GM12878 (cell line): ENCODE measurements around the gene TACR1. TPM values are rescaled to one million over a fixed set of nuclear protein-coding genes. Genes with fewer than 3 reads are reported as not detected.

ENCODE experiments used
- ATAC-seq: fragments of 200-7000 bp; cut with Tn5 transposase; 3 replicates; pipeline ENCODE4 v1.9.1; 2020; ENCODE audit warnings: mild to moderate bottlenecking, moderate library complexity
- BruUV-seq: library from RNA; stranded (reverse); fragments of 400-500 nt; replicated peaks from 2 replicates; lab custom pipeline; 2021; lab: Mats Ljungman, UMichigan
- CTCF ChIA-PET: fragments of 300-600 bp; sonication (Branson Sonifier 250); formaldehyde crosslinking; extraction: SDS; loops from one replicate; lab custom pipeline; 2021; ENCODE audit warnings: inconsistent platforms; lab: Yijun Ruan, JAX
- POLR2A ChIA-PET: fragments of 350-600 bp; formaldehyde crosslinking; extraction: SDS; loops from one replicate; lab custom pipeline; 2021; ENCODE audit warnings: inconsistent platforms; lab: Charles Lee
- RAD21 ChIA-PET: fragments of 300-600 bp; sonication (Branson Sonifier 250); formaldehyde crosslinking; loops from one replicate; lab custom pipeline; 2023; ENCODE audit warnings: antibody characterized with exemption; ENCODE audit not compliant: unreplicated experiment; lab: Charles Lee
- SMC1A ChIA-PET: fragments of 300-600 bp; sonication (Branson Sonifier 250); formaldehyde crosslinking; loops from one replicate; lab custom pipeline; 2023; ENCODE audit not compliant: unreplicated experiment, uncharacterized antibody; lab: Charles Lee
- DNase-seq: peaks from one replicate; pipeline ENCODE4 v3.0.0-alpha.2; 2011; ENCODE audit warnings: low read depth, low spot score
- FAIRE-seq: peaks from 3 replicates; lab custom pipeline; 2011; peaks lifted over from hg19 to GRCh38; lab: Jason Lieb, UNC
- H2AFZ ChIP-seq: 2 replicates; pipeline ENCODE4 v1.6.0; 2011; ENCODE audit warnings: low read depth, low read length, control low read depth; ENCODE audit not compliant: control insufficient read depth
- H3K27ac ChIP-seq: 2 replicates; pipeline ENCODE4 v1.5.1; 2011; ENCODE audit warnings: control low read depth; ENCODE audit not compliant: control insufficient read depth, insufficient read depth
- H3K27me3 ChIP-seq, 2 experiments: replicated peaks in 1 of 2; 2 replicates each; pipeline versions ENCODE4 v1.6.0 to v1.6.1; 2011; ENCODE audit warnings: low read length in 1 of 2; ENCODE audit not compliant: control insufficient read depth in 2 of 2, insufficient read depth in 2 of 2
- H3K36me3 ChIP-seq, 2 experiments: 2 replicates each; pipeline ENCODE4 v1.5.1; 2011; ENCODE audit warnings: low read length in 1 of 2; ENCODE audit not compliant: control insufficient read depth in 2 of 2, insufficient read depth in 2 of 2
- H3K4me1 ChIP-seq: 2 replicates; pipeline ENCODE4 v1.6.1; 2011; ENCODE audit warnings: mild to moderate bottlenecking, low read length, moderate library complexity, mixed read lengths; ENCODE audit not compliant: control insufficient read depth, insufficient read depth
- H3K4me2 ChIP-seq: 2 replicates; pipeline ENCODE4 v1.6.0; 2011; ENCODE audit warnings: control low read depth; ENCODE audit not compliant: control insufficient read depth, insufficient read depth
- H3K4me3 ChIP-seq: fragments of 200-600 bp; sonication (generic); 2 replicates; pipeline ENCODE4 v1.5.1; 2016
- H3K79me2 ChIP-seq: 2 replicates; pipeline ENCODE4 v1.6.0; 2011; ENCODE audit warnings: low read length; ENCODE audit not compliant: control insufficient read depth, insufficient read depth
- H3K9ac ChIP-seq: 2 replicates; pipeline ENCODE4 v1.8.0; 2011; ENCODE audit warnings: low read length, control low read depth, mixed read lengths; ENCODE audit not compliant: control insufficient read depth, insufficient read depth
- H3K9me3 ChIP-seq: replicated peaks from 3 replicates; pipeline ENCODE4 v1.5.1; 2011; ENCODE audit warnings: mild to moderate bottlenecking, low read length; ENCODE audit not compliant: control insufficient read depth, insufficient read depth
- H4K20me1 ChIP-seq: 2 replicates; pipeline ENCODE4 v1.6.0; 2011; ENCODE audit not compliant: control insufficient read depth, insufficient read depth
- ATF7 ChIP-seq: fragments of 450-650 bp; IDR thresholded peaks from 2 replicates; pipeline ENCODE4 v1.6.1; 2016; ENCODE audit warnings: low read depth, mild to moderate bottlenecking
- CHD2 ChIP-seq: IDR thresholded peaks from 2 replicates; pipeline ENCODE4 v1.6.1; 2011; ENCODE audit warnings: low read depth, low read length, improper control_type of control experiment, borderline replicate concordance
- CREM ChIP-seq: IDR thresholded peaks from 2 replicates; pipeline ENCODE4 v1.6.1; 2014; ENCODE audit warnings: antibody characterized with exemption, low read depth
- EED ChIP-seq: sonication (generic); IDR thresholded peaks from 2 replicates; pipeline ENCODE4 v1.6.1; 2016; ENCODE audit warnings: antibody characterized with exemption, low read depth
- ESRRA ChIP-seq: IDR thresholded peaks from 2 replicates; pipeline ENCODE4 v1.6.1; 2012; ENCODE audit warnings: mild to moderate bottlenecking, low read length, improper control_type of control experiment
- ETV6 ChIP-seq, 2 experiments: fragments of 450-650 bp in 1 of 2; IDR thresholded peaks in 1 of 2; conservative IDR thresholded peaks in 1 of 2; 2 replicates each; pipeline ENCODE4 v1.6.1; 2014; ENCODE audit warnings: antibody characterized with exemption in 1 of 2, borderline replicate concordance in 1 of 2, low read depth in 1 of 2, mild to moderate bottlenecking in 1 of 2, moderate library complexity in 1 of 2
- FOS ChIP-seq: IDR thresholded peaks from 3 replicates; pipeline ENCODE4 v1.6.1; 2011; ENCODE audit warnings: borderline replicate concordance; ENCODE audit not compliant: insufficient read length; ENCODE audit errors: extremely low read depth
- IKZF1 ChIP-seq: fragments of 450-650 bp; conservative IDR thresholded peaks from 2 replicates; pipeline ENCODE4 v1.6.1; 2017; ENCODE audit warnings: antibody characterized with exemption, mild to moderate bottlenecking
- JUND ChIP-seq: IDR thresholded peaks from 2 replicates; pipeline ENCODE4 v1.6.1; 2012; ENCODE audit warnings: low read depth, mild to moderate bottlenecking, low read length, improper control_type of control experiment, moderate library complexity
- KAT2A ChIP-seq: conservative IDR thresholded peaks from 2 replicates; pipeline ENCODE4 v1.6.1; 2011; ENCODE audit warnings: low read depth, low read length; ENCODE audit not compliant: control insufficient read depth
- MXI1 ChIP-seq: fragments of 150-350 bp; IDR thresholded peaks from 2 replicates; pipeline ENCODE4 v1.6.1; 2011; ENCODE audit warnings: low read depth, mild to moderate bottlenecking, inconsistent platforms, low read length, improper control_type of control experiment
- MYB ChIP-seq: fragments of 150-350 bp; IDR thresholded peaks from 2 replicates; pipeline ENCODE4 v1.6.1; 2014; ENCODE audit warnings: mild to moderate bottlenecking, low read depth, low read length, borderline replicate concordance
- NFIC ChIP-seq: IDR thresholded peaks from 2 replicates; pipeline ENCODE4 v1.6.1; 2012; ENCODE audit warnings: low read depth, mild to moderate bottlenecking, inconsistent platforms, low read length, moderate library complexity
- POLR2AphosphoS2 ChIP-seq: IDR thresholded peaks from 2 replicates; pipeline ENCODE4 v1.6.1; 2011; ENCODE audit warnings: low read depth, mild to moderate bottlenecking, low read length, improper control_type of control experiment, moderate library complexity
- RELA ChIP-seq: fragments of 450-650 bp; IDR thresholded peaks from 2 replicates; pipeline ENCODE4 v1.8.0; 2014; ENCODE audit warnings: borderline replicate concordance; ENCODE audit not compliant: partially characterized antibody
- RUNX3 ChIP-seq: IDR thresholded peaks from 2 replicates; pipeline ENCODE4 v1.6.1; 2012; ENCODE audit warnings: low read length, inconsistent platforms
- SIX5 ChIP-seq: IDR thresholded peaks from 2 replicates; pipeline ENCODE4 v1.6.1; 2011; ENCODE audit warnings: mild to moderate bottlenecking, low read depth, low read length, moderate library complexity; ENCODE audit not compliant: severe bottlenecking
- SMAD1 ChIP-seq: fragments of 450-650 bp; IDR thresholded peaks from 2 replicates; pipeline ENCODE4 v1.6.1; 2018; ENCODE audit warnings: mild to moderate bottlenecking, low read depth; ENCODE audit not compliant: partially characterized antibody
- SMAD5 ChIP-seq: IDR thresholded peaks from 2 replicates; pipeline ENCODE4 v1.6.1; 2016; ENCODE audit warnings: antibody characterized with exemption, low read depth
- SREBF1 ChIP-seq: IDR thresholded peaks from 2 replicates; pipeline ENCODE4 v1.6.1; 2012; ENCODE audit warnings: mild to moderate bottlenecking, low read length
- STAT3 ChIP-seq: IDR thresholded peaks from 2 replicates; pipeline ENCODE4 v1.6.1; 2011; ENCODE audit warnings: low read depth, low read length, improper control_type of control experiment
- TARDBP ChIP-seq: IDR thresholded peaks from 2 replicates; pipeline ENCODE4 v1.6.1; 2016; ENCODE audit warnings: borderline replicate concordance
- ZNF207 ChIP-seq: fragments of 450-650 bp; IDR thresholded peaks from 2 replicates; pipeline ENCODE4 v1.6.1; 2014; ENCODE audit warnings: antibody characterized with exemption, mild to moderate bottlenecking, borderline replicate concordance
- ZNF274 ChIP-seq: IDR thresholded peaks from one replicate; pipeline ENCODE4 v1.8.0; 2011; ENCODE audit not compliant: insufficient read length, insufficient read depth
- ZZZ3 ChIP-seq: IDR thresholded peaks from 2 replicates; pipeline ENCODE4 v1.6.1; 2011; ENCODE audit warnings: low read depth; ENCODE audit not compliant: control insufficient read depth, insufficient read length
- WGBS: methylation state at CpG from one replicate; pipeline ENCODE4 v1.1.6; 2016; ENCODE audit warnings: low lambda C conversion rate; ENCODE audit not compliant: insufficient replicate concordance, insufficient coverage; ENCODE audit errors: missing lambda C conversion rate; 5-methylcytosine and 5-hydroxymethylcytosine counted together
- in situ Hi-C: fragments of 300-500 bp; cut with MboI; formaldehyde crosslinking; loops from 9 replicates; pipeline ENCODE4 v1.14.3; 2018; ENCODE audit warnings: mixed read lengths
- intact Hi-C: fragments of 100-400 bp; cut with micrococcal nuclease; formaldehyde crosslinking; loops from one replicate; pipeline ENCODE4 v1.14.2; 2022; ENCODE audit not compliant: unreplicated experiment
- polyA plus RNA-seq, 11 experiments: library from polyadenylated mRNA; depleted of rRNA in 4 of 11; unstranded in 6 of 11; stranded (reverse) in 5 of 11; fragments of >200 nt; fragmentation: Nextera tagmentation in 4 of 11; fragmentation: Illumina TruSeq in 1 of 11; extraction: Ambion mirVana in 4 of 11; extraction: Trizol in 1 of 11; gene quantifications; 1 replicate in 1 of 11; 2 replicates in 10 of 11; pipeline versions ENCODE4 v1.2.1 to v1.2.3, GENCODE V29; 2011 to 2016; ENCODE audit warnings: inconsistent platforms in 2 of 11, missing spikeins in 2 of 11, low read depth in 1 of 11
- total RNA-seq, 4 experiments: library from RNA; depleted of rRNA in 3 of 4; stranded (reverse); fragments of >200 nt in 3 of 4; fragmentation: Illumina TruSeq in 1 of 4; extraction: Trizol in 1 of 4; gene quantifications; 2 replicates each; pipeline versions ENCODE4 v1.2.1 to v1.2.3, GENCODE V29; 2013 to 2021
- TF ChIP-seq, protein P1 (sequence below): fragments of 450-650 bp; IDR thresholded peaks from 2 replicates; pipeline ENCODE4 v1.6.1; 2017; ENCODE audit warnings: borderline replicate concordance
- TF ChIP-seq, protein P2 (sequence below): IDR thresholded peaks from 2 replicates; pipeline ENCODE4 v1.6.1; 2012; ENCODE audit warnings: low read depth, low read length, improper control_type of control experiment

Gene TACR1
- total and polyA plus RNA-seq, 10 of the 15 experiments (the other 5 are each of a cell fraction or from before 2014, with no cell fraction given), result 0.04 to 1.4 (median 0.15) TPM

DNA sequence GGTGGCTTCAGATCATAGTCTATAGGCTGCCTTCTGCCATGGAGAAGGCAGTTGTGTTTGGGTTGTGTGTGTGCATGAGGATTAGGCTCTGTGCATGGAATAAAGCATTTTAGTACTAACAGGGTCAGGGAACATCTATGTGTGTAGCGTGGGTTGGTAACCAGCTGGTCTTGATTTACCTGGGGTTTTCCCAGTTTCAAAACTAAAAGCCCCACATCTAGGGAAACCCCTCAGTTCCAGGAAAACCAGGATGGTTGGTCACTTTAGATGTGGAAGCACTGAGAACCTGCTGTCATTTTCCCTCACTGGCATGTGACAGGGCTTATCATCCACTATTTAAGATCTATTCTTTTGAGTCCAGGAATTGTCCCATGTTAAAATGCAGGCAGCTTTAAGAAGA is 124.6 kb downstream of the TACR1 start:
- H3K9ac ChIP-seq, result no peak overlapping the region
- intact Hi-C loops, result no loop called here
- no peak overlapping the region for H3K4me3 ChIP-seq
- 0% methylated on average over 1 of the region's 1 CpG for WGBS
- no peak overlapping the region; the same call in 1 of the 2 replicates for H3K4me2 ChIP-seq
- no peaks in the 10 kb centered on the region for H3K36me3 ChIP-seq
- no peak overlapping the region for H3K27ac ChIP-seq
- H3K79me2 ChIP-seq, result no peaks in the 10 kb centered on the region
- CTCF ChIA-PET, result interaction anchor here (0.7 to 6.3 kb wide), 16 partner anchors 9 to 553 kb away, joined by 3 to 95 read pairs (median 4); partner anchors contain the start of gene TACR1
- H2AFZ ChIP-seq, result peak overlapping the region; percentile 33; the same call in 1 of the 2 replicates
- FAIRE-seq (no peak), ATAC-seq (peak; percentile 67), DNase-seq (no peak)
- POLR2A ChIA-PET, result interaction anchor here (0.9 kb wide), 1 partner anchor 33 kb away, joined by 3 read pairs; no protein-coding TSS in a partner anchor
- SMC1A ChIA-PET, result interaction anchor here (0.6 to 6.3 kb wide), 15 partner anchors 10 to 450 kb away, joined by 3 to 39 read pairs (median 4); no protein-coding TSS in a partner anchor
- peaks cover 8% of the 10 kb centered on the region for H3K4me1 ChIP-seq
- H3K9me3 ChIP-seq, result no peaks in the 10 kb centered on the region
- in situ Hi-C loops, result loop anchor here (25.0 kb wide), 1 partner anchor 338 kb away; no protein-coding TSS in a partner anchor
- H4K20me1 ChIP-seq, result no peaks in the 10 kb centered on the region
- RAD21 ChIA-PET, result interaction anchor here (1.1 to 5.7 kb wide), 10 partner anchors 9 to 534 kb away, joined by 3 to 50 read pairs (median 4); no protein-coding TSS in a partner anchor
- H3K27me3 ChIP-seq, result no peaks in the 10 kb centered on the region
- no TSS peak for BruUV-seq
- TF ChIP-seq SMAD5, result no peak
- TF ChIP-seq JUND, result no peak
- no peak for TF ChIP-seq FOS
- TF ChIP-seq RELA, result peak; percentile 26
- TF ChIP-seq, protein P1, sequence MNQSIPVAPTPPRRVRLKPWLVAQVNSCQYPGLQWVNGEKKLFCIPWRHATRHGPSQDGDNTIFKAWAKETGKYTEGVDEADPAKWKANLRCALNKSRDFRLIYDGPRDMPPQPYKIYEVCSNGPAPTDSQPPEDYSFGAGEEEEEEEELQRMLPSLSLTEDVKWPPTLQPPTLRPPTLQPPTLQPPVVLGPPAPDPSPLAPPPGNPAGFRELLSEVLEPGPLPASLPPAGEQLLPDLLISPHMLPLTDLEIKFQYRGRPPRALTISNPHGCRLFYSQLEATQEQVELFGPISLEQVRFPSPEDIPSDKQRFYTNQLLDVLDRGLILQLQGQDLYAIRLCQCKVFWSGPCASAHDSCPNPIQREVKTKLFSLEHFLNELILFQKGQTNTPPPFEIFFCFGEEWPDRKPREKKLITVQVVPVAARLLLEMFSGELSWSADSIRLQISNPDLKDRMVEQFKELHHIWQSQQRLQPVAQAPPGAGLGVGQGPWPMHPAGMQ, result no peak
- TF ChIP-seq CREM, result no peak
- no peak for TF ChIP-seq SMAD1
- no peak for TF ChIP-seq POLR2AphosphoS2
- no peak for TF ChIP-seq STAT3
- no peak for TF ChIP-seq ESRRA
- TF ChIP-seq, protein P2, sequence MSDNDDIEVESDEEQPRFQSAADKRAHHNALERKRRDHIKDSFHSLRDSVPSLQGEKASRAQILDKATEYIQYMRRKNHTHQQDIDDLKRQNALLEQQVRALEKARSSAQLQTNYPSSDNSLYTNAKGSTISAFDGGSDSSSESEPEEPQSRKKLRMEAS, result no peak
- TF ChIP-seq ZNF274, result no peak
- no peak for TF ChIP-seq SIX5
- peak; percentile 70 for TF ChIP-seq IKZF1
- TF ChIP-seq CHD2, result no peak
- no peak for TF ChIP-seq SREBF1
- TF ChIP-seq EED, result 0 out of 2 replicates have a peak, but pooled peaks have one; percentile 29
- no peak for TF ChIP-seq MXI1
- TF ChIP-seq ZNF207, result no peak
- no peak for TF ChIP-seq ETV6 (conservative IDR thresholded peaks at IDR 0.05 in 1 of 2, IDR thresholded peaks at IDR 0.05 in 1 of 2; ENCODE audit: borderline replicate concordance in 1 of 2, low read depth in 1 of 2)
- no peak for TF ChIP-seq ATF7
- no peak for TF ChIP-seq TARDBP
- peak; percentile 32; the same call in 1 of the 2 replicates for TF ChIP-seq NFIC
- no peak for TF ChIP-seq MYB
- TF ChIP-seq RUNX3, result peak; percentile 37; the same call in 1 of the 2 replicates
- no peak for TF ChIP-seq KAT2A
- no peak for TF ChIP-seq ZZZ3
